H1 (cell line): Measurements from ENCODE around the gene INHBB. TPM values are rescaled to one million over a fixed set of nuclear protein-coding genes. Genes with fewer than 3 reads are reported as not detected.

ENCODE experiments used
- CTCF ChIA-PET: fragments of 300-600 bp; sonication (Branson Sonifier 250); formaldehyde crosslinking; loops from one replicate; lab custom pipeline; 2021; ENCODE audit not compliant: partially characterized antibody; lab: Charles Lee
- POLR2A ChIA-PET: fragments of 300-600 bp; sonication (Branson Sonifier 250); formaldehyde crosslinking; loops from one replicate; lab custom pipeline; 2021; ENCODE audit warnings: inconsistent platforms; ENCODE audit not compliant: partially characterized antibody; lab: Charles Lee
- DNase-seq, 2 experiments: peaks; one replicate each; pipeline versions ENCODE4 v3.0.0 to v3.0.0-alpha.2; 2010 to 2022; ENCODE audit warnings: low spot score in 2 of 2, low read depth in 1 of 2, mixed read lengths in 1 of 2
- FAIRE-seq: peaks from 2 replicates; lab custom pipeline; 2011; peaks lifted over from hg19 to GRCh38; lab: Jason Lieb, UNC
- H2AFZ ChIP-seq: 2 replicates; pipeline ENCODE4 v1.8.1; 2012; ENCODE audit warnings: low read length, inconsistent platforms
- H2AK5ac ChIP-seq: 2 replicates; pipeline ENCODE4 v1.6.1; 2013; ENCODE audit warnings: low read depth, low read length
- H2BK120ac ChIP-seq: replicated peaks from 2 replicates; pipeline ENCODE3; 2013; ENCODE audit warnings: low read depth, low read length, inconsistent platforms
- H2BK12ac ChIP-seq: 2 replicates; pipeline ENCODE4 v1.6.1; 2013; ENCODE audit warnings: low read depth, low read length
- H2BK15ac ChIP-seq: 2 replicates; pipeline ENCODE4 v1.6.1; 2013; ENCODE audit warnings: low read length
- H2BK20ac ChIP-seq: 2 replicates; pipeline ENCODE4 v1.6.1; 2013; ENCODE audit warnings: low read length
- H2BK5ac ChIP-seq: 2 replicates; pipeline ENCODE4 v1.6.1; 2013; ENCODE audit warnings: low read depth, low read length
- H3K14ac ChIP-seq: 2 replicates; pipeline ENCODE4 v1.6.1; 2013; ENCODE audit warnings: inconsistent platforms; ENCODE audit not compliant: insufficient read length
- H3K18ac ChIP-seq: 2 replicates; pipeline ENCODE4 v1.6.1; 2013; ENCODE audit warnings: low read length; ENCODE audit errors: extremely low read depth
- H3K23ac ChIP-seq: 2 replicates; pipeline ENCODE4 v1.6.1; 2013; ENCODE audit warnings: inconsistent platforms; ENCODE audit not compliant: insufficient read length
- H3K23me2 ChIP-seq: 2 replicates; pipeline ENCODE4 v1.6.1; 2013; ENCODE audit warnings: low read depth, low read length
- H3K27ac ChIP-seq: 2 replicates; pipeline ENCODE4 v1.6.1; 2011; ENCODE audit warnings: low read depth, low read length, inconsistent platforms
- H3K27me3 ChIP-seq, 4 experiments: replicated peaks in 1 of 4; 1 replicate in 1 of 4; 2 replicates in 3 of 4; pipeline versions ENCODE4 v1.6.1 to v1.8.1; 2011 to 2013; ENCODE audit warnings: low read length in 3 of 4, mild to moderate bottlenecking in 3 of 4, inconsistent platforms in 2 of 4, mixed read lengths in 2 of 4, moderate library complexity in 1 of 4; ENCODE audit not compliant: control insufficient read depth in 3 of 4, insufficient read depth in 3 of 4; ENCODE audit errors: extremely low read depth in 1 of 4
- H3K36me3 ChIP-seq, 4 experiments: 2 replicates each; pipeline versions ENCODE4 v1.6.1 to v1.8.1; 2011 to 2013; ENCODE audit warnings: mild to moderate bottlenecking in 4 of 4, low read length in 3 of 4, moderate library complexity in 2 of 4, control low read depth in 1 of 4, inconsistent platforms in 1 of 4; ENCODE audit not compliant: insufficient read depth in 4 of 4, control insufficient read depth in 2 of 4
- H3K4ac ChIP-seq: replicated peaks from 2 replicates; pipeline ENCODE3; 2013; ENCODE audit warnings: low read length, low read depth, mixed read lengths, inconsistent platforms; ENCODE audit not compliant: insufficient read length
- H3K4me1 ChIP-seq, 4 experiments: replicated peaks in 1 of 4; 1 replicate in 1 of 4; 2 replicates in 3 of 4; pipeline versions ENCODE4 v1.6.1 to v1.8.1; 2011 to 2013; ENCODE audit warnings: low read length in 3 of 4, inconsistent platforms in 2 of 4, mixed read lengths in 1 of 4; ENCODE audit not compliant: insufficient read depth in 4 of 4, control insufficient read depth in 3 of 4
- H3K4me2 ChIP-seq, 2 experiments: 2 replicates each; pipeline versions ENCODE4 v1.6.1 to v1.8.1; 2011 to 2013; ENCODE audit warnings: low read depth in 2 of 2, low read length in 2 of 2, control low read depth in 1 of 2, inconsistent platforms in 1 of 2, mild to moderate bottlenecking in 1 of 2; ENCODE audit not compliant: insufficient read depth in 1 of 2
- H3K4me3 ChIP-seq, 4 experiments: fragments of 200-600, 300-600 bp in 1 of 4; sonication (generic), shearing (Covaris generic), sonication (Bioruptor Twin) in 1 of 4; 2 replicates each; pipeline versions ENCODE4 v1.5.1 to v1.8.1; 2011 to 2016; ENCODE audit warnings: low read length in 4 of 4, low read depth in 3 of 4, control low read depth in 2 of 4, inconsistent platforms in 2 of 4, mild to moderate bottlenecking in 2 of 4, mixed read lengths in 1 of 4, moderate library complexity in 1 of 4; ENCODE audit not compliant: insufficient read depth in 2 of 4; ENCODE audit errors: extremely low read depth in 1 of 4
- H3K56ac ChIP-seq: replicated peaks from 2 replicates; pipeline ENCODE3; 2013; ENCODE audit warnings: low read depth, mild to moderate bottlenecking, mixed read lengths, low read length, inconsistent platforms; ENCODE audit not compliant: insufficient read length
- H3K79me1 ChIP-seq: 2 replicates; pipeline ENCODE4 v1.6.1; 2013; ENCODE audit warnings: low read depth, low read length, control low read depth
- H3K79me2 ChIP-seq, 2 experiments: 2 replicates each; pipeline versions ENCODE4 v1.6.1 to v1.8.1; 2012 to 2013; ENCODE audit warnings: low read length in 2 of 2, mild to moderate bottlenecking in 2 of 2, inconsistent platforms in 1 of 2; ENCODE audit not compliant: insufficient read depth in 2 of 2, control insufficient read depth in 1 of 2
- H3K9ac ChIP-seq, 4 experiments: replicated peaks in 1 of 4; 1 replicate in 1 of 4; 2 replicates in 3 of 4; pipeline versions ENCODE4 v1.6.1 to v1.8.1; 2011 to 2013; ENCODE audit warnings: low read depth in 3 of 4, low read length in 3 of 4, control low read depth in 2 of 4, mild to moderate bottlenecking in 2 of 4, moderate library complexity in 2 of 4, inconsistent platforms in 1 of 4; ENCODE audit errors: extremely low read depth in 1 of 4
- H3K9me3 ChIP-seq, 2 experiments: 2 replicates each; pipeline versions ENCODE4 v1.6.1 to v1.8.1; 2012 to 2013; ENCODE audit warnings: mild to moderate bottlenecking in 2 of 2, moderate library complexity in 2 of 2, control low read depth in 1 of 2, inconsistent platforms in 1 of 2, low read depth in 1 of 2, low read length in 1 of 2, mixed read lengths in 1 of 2; ENCODE audit not compliant: insufficient read depth in 2 of 2
- H4K20me1 ChIP-seq, 2 experiments: replicated peaks in 1 of 2; 2 replicates each; pipeline versions ENCODE3 to v1.8.1; 2011 to 2013; ENCODE audit warnings: inconsistent platforms in 2 of 2, low read length in 2 of 2, mild to moderate bottlenecking in 1 of 2; ENCODE audit not compliant: insufficient read depth in 2 of 2, control insufficient read depth in 1 of 2
- H4K5ac ChIP-seq: 2 replicates; pipeline ENCODE4 v1.6.1; 2013; ENCODE audit warnings: low read length, low read depth, mixed read lengths, inconsistent platforms; ENCODE audit not compliant: insufficient read length
- H4K8ac ChIP-seq: 2 replicates; pipeline ENCODE4 v1.8.0; 2013; ENCODE audit warnings: mild to moderate bottlenecking, moderate library complexity, low read length, inconsistent platforms; ENCODE audit not compliant: insufficient read depth; ENCODE audit errors: extremely low read depth
- H4K91ac ChIP-seq: replicated peaks from 2 replicates; pipeline ENCODE3; 2013; ENCODE audit warnings: low read length, mixed read lengths, inconsistent platforms; ENCODE audit not compliant: insufficient read length
- CEBPB ChIP-seq: IDR thresholded peaks from 2 replicates; pipeline ENCODE4 v1.6.1; 2012; ENCODE audit warnings: low read depth, low read length
- TAF7 ChIP-seq: optimal IDR thresholded peaks from 2 replicates; pipeline ENCODE3; 2011; ENCODE audit warnings: low read depth, mild to moderate bottlenecking, inconsistent platforms, low read length, moderate library complexity, borderline replicate concordance
- WGBS, 2 experiments: shearing (Covaris generic) in 1 of 2; methylation state at CpG; one replicate each; pipeline versions ENCODE4 v1.1.6 to v1.1.7; 2013 to 2015; ENCODE audit warnings: low lambda C conversion rate in 2 of 2, mixed read lengths in 2 of 2, inconsistent platforms in 1 of 2, low coverage in 1 of 2, missing lambda C conversion rate in 1 of 2; ENCODE audit not compliant: insufficient replicate concordance in 2 of 2, insufficient coverage in 1 of 2, insufficient read length in 1 of 2; ENCODE audit errors: extremely low coverage in 1 of 2, missing lambda C conversion rate in 1 of 2; 5-methylcytosine and 5-hydroxymethylcytosine counted together
- polyA plus RNA-seq, 7 experiments: library from polyadenylated mRNA; depleted of rRNA in 3 of 7; stranded (reverse) in 5 of 7; unstranded in 2 of 7; fragments of >200 nt in 5 of 7; fragments of 200-250 nt in 2 of 7; gene quantifications; 1 replicate in 5 of 7; 2 replicates in 1 of 7; 4 replicates in 1 of 7; pipeline versions ENCODE4 v1.2.1 to v1.2.3, GENCODE V29; 2011 to 2013; ENCODE audit warnings: missing spikeins in 2 of 7, mixed read lengths in 2 of 7
- total RNA-seq: library from RNA; stranded (reverse); fragmentation: NEBNext Ultra II Directional; extraction: Animal tissue kit (Norgen Biotek cat#: 25700); gene quantifications from 2 replicates; pipeline ENCODE4 v1.2.1, GENCODE V29; 2021

Gene INHBB
- total and polyA plus RNA-seq, 2 of the 8 experiments (the other 6 are each of a cell fraction or from before 2014, with no cell fraction given) = 0.30 to 0.32 TPM

- Histone ChIP-seq H2BK12ac (no peak overlapping the region), H2BK20ac (no peak overlapping the region), H3K23ac (no peak overlapping the region), H3K18ac (no peak overlapping the region), H4K91ac (no peak overlapping the region), H3K27ac (no peak overlapping the region), H3K4me2 (no peak overlapping the region), H3K79me2 (no peaks in the 10 kb centered on the region), H3K9ac (no peak overlapping the region), H2AFZ (no peak overlapping the region), H3K23me2 (no peaks in the 10 kb centered on the region; the same call in 1 of the 2 replicates), H3K4me1 (no peaks in the 10 kb centered on the region; a peak in 2 of 7 replicates), H2BK120ac (no peak overlapping the region), H3K56ac (no peak overlapping the region), H2BK15ac (no peak overlapping the region), H4K8ac (peak overlapping the region; percentile 11; the same call in 1 of the 2 replicates), H4K5ac (no peak overlapping the region), H3K9me3 (no peaks in the 10 kb centered on the region), H3K14ac (no peak overlapping the region), H3K4me3 (no peak overlapping the region), H4K20me1 (peaks cover 0 to 4% of the 10 kb centered on the region in 2 experiments), H3K36me3 (no peaks in the 10 kb centered on the region), H3K27me3 (peaks cover 3 to 26% (median 20%) of the 10 kb centered on the region in 4 experiments), H2BK5ac (no peak overlapping the region), H3K4ac (no peak overlapping the region), H2AK5ac (no peak overlapping the region), H3K79me1 (no peaks in the 10 kb centered on the region)
- FAIRE-seq = no peak
- TF ChIP-seq TAF7 (no peak), CEBPB (no peak)
- ChIA-PET POLR2A (no interaction called here), CTCF (interaction anchor here (1.2 to 1.5 kb wide), 2 partner anchors 16 to 111 kb away, joined by 3 to 4 read pairs; no protein-coding TSS in a partner anchor)
- DNase-seq = no peak
- 94% methylated on average over 7 of the region's 8 CpGs; no CpG with 5 or more reads in 1 of the 2 experiments for WGBS, 2 experiments
These were observed 27.3 kb upstream of the INHBB start for GRCh38 chr2:120318626-120319025.
